HG03520 (cell line): ENCODE data around the gene INF2.
"Not testable (repeated sequence)": the region's sequence is repeated elsewhere in the genome, so short reads cannot be mapped to it uniquely, and the experiment has no call there.

ENCODE experiments used
- ATAC-seq: cut with Tn5 transposase; IDR thresholded peaks from one replicate; pipeline ENCODE4 v1.9.1; 2021; ENCODE audit warnings: mild to moderate bottlenecking, moderate library complexity; ENCODE audit not compliant: unreplicated experiment

Gene INF2

DNA sequence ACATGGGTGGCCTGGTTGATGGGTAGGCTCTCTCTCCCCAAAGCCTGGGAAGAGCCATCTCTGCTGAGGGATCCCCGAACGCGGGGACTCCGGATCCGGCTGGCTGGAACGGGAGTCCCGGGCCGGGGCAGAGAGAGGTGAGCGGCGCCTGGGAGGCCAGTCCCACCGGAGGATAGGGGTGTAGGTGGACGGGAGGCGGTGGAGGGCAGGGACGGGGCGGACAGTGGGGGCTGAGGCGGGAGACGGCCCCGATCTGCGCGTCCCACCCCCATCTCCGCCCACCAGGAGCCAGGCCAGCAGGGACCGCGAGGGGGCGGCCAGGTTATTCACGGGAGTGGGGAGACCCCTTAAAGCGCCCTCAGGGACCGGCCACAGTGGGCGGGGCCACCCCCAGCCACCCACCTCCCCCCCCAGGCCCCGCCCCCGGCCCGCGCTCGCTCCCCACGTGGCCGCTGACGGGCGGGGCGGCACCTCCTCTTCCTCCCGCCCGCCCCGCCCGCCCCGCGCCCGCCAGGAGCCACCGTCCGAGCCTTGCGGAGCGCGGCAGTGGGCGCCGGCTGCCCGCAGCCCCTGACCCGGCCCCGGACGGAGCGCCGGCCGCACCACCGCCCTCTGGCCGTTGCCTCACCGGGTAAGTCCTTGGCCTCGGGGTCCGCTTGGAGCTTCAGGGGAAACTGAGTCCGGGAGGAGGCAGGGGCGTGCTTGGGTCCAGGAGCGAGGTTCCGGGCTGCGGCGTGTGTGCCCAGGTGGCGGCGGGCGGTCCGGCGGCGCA lies at the start of gene INF2:
Gene INF2 (plus strand): TSS at position 510 of the 772 bp plus-strand sequence. CDS start 11,748 bp downstream, outside the sequence.
- no peak for ATAC-seq

- no peak for ATAC-seq
Observed at GRCh38 chr14:104639885-104640548, 49.4 kb upstream of the INF2 start.

DNA sequence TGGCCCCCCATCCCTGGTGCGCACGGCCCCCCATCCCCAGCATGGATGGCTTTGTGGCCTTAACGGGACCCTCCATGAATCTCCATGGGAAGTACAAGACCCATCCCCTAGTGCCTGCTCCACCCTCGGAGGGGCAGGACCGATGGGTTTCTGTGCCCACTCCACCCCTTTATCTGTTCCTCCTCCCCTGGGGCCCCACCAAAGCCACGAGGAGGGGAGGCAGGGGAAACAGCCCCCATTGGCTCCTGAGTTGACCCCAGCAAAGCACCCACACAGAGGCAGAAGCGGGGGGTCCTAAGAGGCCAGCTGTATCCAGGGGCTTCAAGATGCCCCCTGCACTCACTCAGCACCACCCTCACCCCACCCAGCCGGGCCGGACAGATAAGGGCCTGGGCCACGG lies 48.7 kb upstream of the INF2 start:
- ATAC-seq = no peak

DNA sequence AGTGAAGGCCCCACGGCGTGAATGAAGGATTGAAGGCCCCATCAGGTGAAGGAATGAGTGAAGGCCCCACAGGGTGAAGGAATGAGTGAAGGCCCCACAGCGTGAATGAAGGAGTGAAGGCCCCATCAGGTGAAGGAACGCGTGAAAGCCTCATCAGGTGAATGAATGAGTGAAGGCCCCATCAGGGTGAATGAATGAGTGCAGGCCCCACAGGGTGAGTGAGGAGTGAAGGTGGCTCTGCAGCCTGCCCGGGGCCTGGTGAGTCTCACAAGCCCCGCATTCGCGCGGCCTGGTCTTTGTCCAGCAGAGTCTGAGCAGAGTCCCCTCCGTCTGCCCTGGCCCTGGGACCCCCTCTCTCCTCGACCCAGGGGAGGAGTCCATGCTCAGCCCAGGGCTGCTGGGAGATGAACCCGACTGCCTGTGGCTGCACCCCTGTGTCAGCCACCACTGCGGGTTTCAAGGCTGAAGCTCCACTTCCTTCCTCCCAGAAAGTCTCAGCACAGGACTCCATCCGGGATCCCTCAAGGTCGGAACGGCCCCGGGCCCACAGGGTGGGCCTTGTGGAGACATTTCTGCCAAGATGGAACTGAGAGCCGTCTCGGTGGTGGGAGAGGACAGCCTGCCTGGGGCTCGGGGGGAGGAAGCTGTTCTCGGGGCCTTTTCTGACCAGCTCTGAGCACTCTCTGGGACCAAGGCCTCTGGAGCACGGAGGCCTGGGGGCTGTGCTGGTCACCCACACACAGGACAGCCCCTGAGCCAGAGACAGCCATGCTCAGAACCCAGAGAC lies 47.5 kb upstream of the INF2 start:
- no peak for ATAC-seq

DNA sequence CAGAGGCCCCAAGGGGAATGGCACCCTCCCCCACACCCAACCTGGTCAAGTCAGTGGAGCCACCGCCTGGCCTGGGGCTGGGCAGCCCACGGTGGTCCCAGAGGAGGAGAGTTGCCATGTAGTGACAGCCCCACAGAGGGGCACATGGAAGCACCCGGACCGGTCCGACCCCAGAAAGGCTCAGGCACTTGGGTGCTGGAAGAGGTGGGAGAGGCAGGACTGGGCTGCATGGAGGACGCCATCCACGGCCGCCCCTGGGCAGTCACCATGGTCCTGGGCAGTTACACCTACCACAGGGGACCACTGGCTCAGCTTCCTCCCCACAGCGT lies 46.9 kb upstream of the INF2 start:
- no peak for ATAC-seq

- ATAC-seq = no peak
Observed at GRCh38 chr14:104643306-104643705, 46.1 kb upstream of the INF2 start.

DNA sequence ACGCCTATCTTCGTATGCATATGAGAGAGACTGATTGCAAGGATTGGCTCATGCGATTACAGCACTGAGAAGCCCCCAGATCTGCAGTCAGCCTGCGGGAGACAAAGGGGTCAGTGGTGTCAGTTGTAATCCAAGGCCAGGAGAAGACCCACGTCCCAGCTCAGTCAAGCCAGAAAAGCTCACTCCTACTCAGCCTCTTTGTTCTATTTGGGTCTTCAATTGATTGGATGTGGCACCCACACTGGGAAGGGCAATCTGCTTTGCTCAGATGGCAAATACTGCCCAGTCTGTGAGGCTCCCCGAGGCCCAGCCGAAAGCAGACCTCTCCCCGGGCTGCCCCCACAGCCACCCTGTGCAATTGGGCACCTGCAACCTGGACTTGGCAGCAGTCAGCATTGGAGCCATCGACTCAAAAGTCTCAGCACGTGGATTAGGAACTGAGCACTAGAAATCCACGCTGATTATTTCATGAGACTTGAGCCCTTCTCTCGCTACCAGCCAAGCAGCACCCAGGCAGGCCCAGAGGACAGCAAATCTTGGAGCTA lies 45.3 kb upstream of the INF2 start:
- no peak for ATAC-seq

GRCh38 chr14:104644656-104645378 lies 44.6 kb upstream of the INF2 start:
- no peak for ATAC-seq

- no peak for ATAC-seq
Observed at GRCh38 chr14:104647467-104648043, 41.9 kb upstream of the INF2 start.

GRCh38 chr14:104650057-104650980 lies 39.1 kb upstream of the INF2 start:
- no peak for ATAC-seq

DNA sequence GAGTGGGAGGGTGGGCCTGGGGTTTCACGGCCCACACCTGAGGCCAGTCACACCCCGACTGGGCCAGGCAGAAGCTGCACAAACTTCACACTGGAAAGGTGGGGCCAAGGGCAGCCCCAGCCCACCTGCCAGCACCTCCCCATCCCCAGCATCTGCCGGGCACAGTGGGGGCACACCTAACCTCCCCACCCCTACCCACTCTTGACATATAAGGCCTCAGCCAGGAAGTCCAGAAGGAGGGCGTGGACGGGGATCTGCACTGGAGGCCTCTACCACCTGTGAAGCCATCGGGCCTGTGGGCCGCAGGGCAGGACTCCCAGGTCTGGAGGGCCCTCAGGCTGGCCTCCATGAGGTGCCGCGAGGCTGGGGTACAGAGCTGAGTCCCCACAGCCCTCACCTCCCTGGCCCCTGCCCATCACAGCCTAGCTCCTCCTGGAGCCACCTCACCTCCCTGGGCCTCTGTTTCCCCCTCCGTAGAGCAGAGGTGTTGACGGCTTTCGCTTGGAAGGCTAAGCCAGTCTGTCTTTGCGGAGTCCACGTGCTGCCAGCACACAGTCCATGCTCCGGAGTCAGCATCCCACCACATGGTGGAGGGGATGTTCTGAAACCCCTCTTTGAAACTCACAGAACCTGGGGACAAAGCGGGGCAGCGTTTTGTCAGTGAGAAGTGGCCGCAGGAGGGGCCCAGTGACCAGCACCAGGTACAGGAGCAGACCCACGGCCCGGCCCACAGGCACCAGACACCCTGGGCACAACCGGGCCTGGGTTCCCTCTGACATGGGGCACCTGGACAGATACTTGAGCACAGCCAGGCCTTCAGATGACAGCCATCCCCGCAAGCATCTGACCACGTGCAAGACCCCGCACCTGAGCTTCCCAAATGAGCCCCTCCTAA lies 38.2 kb upstream of the INF2 start:
- no peak for ATAC-seq

- ATAC-seq = no peak
Observed at GRCh38 chr14:104651876-104652260, 37.5 kb upstream of the INF2 start.

DNA sequence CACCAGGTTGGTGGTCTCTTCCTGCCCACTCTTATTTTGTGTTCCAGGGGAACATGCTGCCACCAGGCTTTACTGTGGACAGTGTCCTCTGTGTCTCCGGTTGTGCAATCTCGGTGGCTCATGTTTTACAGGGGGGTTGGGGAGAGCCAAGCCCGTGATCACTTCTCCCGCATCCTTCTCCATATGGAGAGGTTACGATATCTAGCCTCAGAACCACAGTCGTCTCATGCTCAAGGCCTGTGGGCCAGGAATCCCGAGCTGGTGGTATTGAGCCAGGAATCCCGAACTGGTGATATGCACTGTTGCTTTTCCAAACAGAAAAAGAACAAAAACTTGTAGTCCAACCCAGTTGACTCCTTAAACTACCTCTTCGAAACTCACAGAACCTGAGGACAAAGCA lies 37.0 kb upstream of the INF2 start:
- ATAC-seq = no peak

GRCh38 chr14:104653130-104653920 lies 36.1 kb upstream of the INF2 start:
- not testable (repeated sequence) for ATAC-seq

GRCh38 chr14:104654119-104654518 lies 35.3 kb upstream of the INF2 start:
- ATAC-seq = no peak

- no peak for ATAC-seq
Observed at GRCh38 chr14:104655128-104655848, 34.1 kb upstream of the INF2 start.
